GM21381 (cell line): ENCODE results near the gene ZSWIM6.
"Not testable (repeated sequence)": the region's sequence is repeated elsewhere in the genome, so short reads cannot be mapped to it uniquely, and the experiment has no call there.

Source experiments
- ATAC-seq: cut with Tn5 transposase; IDR thresholded peaks from one replicate; pipeline ENCODE4 v1.9.1; 2021; ENCODE audit warnings: mild to moderate bottlenecking, moderate library complexity; ENCODE audit not compliant: unreplicated experiment

Gene ZSWIM6

GRCh38 chr5:61405511-61406295, 73.6 kb downstream of the ZSWIM6 start:
- no peak for ATAC-seq

DNA sequence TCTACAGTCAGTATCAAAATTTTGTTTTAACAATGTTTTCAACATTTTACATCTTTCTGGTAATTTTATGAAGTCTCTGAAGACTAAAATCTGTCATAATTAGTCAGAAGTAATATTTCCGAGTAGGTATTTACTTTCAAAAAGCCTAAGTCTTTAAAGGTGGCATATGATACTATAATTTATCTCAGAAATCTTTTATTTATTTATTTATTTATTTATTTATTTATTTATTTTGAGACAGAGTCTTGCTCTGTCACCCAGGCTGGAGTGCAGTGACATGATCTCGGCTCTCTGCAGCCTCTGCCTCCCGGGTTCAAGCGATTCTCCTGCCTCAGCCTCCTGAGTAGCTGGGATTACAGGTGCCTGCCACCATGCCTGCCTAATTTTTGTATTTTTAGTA, 74.4 kb downstream of the ZSWIM6 start:
- not testable (repeated sequence) for ATAC-seq

DNA sequence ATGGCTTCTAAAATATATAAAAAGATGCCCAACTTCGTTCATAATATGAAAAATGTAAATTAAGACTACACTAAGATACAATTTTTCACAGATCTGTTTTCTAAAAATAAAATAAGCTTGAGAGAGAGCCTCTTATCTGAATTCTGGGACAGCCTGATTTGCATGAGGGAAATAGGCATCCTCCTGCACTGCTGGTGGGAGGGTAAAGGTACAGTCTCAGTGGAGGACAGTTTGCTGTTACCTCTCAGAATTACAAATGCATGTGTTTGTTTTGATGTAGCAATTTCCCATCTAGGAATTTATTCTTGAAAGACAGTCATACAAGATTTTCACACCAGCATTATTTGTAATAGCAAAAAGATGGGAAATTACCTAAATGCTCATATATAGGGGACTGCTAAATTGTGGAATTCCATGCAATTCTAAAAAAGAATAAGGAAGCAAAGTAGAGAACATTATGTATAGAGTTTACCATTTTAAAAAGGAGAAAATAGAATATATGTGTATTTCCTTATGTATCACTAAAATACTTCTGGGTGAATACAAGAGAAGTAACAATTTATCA, 75.7 kb downstream of the ZSWIM6 start:
- no peak for ATAC-seq

- ATAC-seq: peak; percentile 100
Measured at GRCh38 chr5:61408476-61409168, 76.6 kb downstream of the ZSWIM6 start.

- ATAC-seq: no peak
Measured at GRCh38 chr5:61409568-61409967, 77.5 kb downstream of the ZSWIM6 start.

DNA sequence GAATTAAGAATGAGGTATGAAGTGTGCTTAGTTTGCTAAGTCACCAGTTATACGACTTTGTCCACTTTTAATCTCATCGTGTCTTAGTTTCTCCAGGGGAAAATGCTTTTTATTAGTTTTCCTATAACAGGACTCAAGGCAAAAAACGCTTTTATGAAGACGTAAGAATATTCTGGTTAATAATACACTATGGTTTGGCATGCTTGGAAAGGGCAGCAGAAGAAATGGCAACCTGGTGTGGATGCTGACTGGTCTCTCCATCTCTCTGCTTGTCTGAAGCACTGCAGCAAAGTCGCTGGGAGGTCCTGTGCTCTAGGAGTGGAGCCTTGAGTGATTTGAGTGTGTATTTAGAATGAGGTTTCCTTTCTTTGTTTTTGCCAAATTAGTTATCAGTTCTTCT, 78.8 kb downstream of the ZSWIM6 start:
- ATAC-seq: no peak

DNA sequence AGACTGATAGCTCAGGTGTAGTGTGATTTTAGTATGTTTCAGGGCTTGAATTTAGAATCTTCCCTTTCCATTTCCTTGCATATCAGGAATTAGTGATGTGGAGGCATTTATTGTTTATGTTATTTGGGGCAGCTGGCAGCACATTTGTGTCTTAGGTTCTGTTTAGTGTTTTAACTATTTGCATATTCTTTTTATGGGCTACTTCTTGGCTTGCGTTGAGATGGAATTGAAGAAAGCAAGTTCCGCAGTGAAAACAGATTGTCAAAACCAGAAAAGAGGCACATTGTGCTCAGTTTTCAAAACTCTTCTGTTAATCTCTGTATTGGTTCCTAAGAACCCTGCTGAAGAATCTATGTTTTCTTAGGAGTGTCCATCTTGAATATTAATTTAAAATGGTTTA, 80.3 kb downstream of the ZSWIM6 start:
- no peak for ATAC-seq

- ATAC-seq: not testable (repeated sequence)
Measured at GRCh38 chr5:61413205-61413604, 81.1 kb downstream of the ZSWIM6 start.

DNA sequence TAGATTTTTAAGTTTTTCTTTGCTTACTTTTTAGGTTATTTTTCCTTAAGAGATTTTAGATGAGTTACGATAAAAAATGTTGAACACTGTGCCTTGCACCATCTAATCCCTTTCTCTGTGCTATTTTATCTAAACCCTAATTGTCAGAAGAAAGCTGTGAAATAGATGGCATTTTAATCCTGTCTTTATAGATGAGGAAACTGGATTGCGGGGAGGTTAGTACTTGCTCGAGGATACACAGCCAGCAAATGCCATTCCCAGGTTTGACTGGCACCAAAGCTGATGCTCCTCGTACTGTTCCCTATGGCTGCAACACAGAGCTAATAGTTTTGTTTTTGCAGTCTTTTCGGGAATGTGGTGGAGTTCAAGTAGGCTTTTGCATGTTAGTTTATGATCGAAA, 82.7 kb downstream of the ZSWIM6 start:
- ATAC-seq: no peak

DNA sequence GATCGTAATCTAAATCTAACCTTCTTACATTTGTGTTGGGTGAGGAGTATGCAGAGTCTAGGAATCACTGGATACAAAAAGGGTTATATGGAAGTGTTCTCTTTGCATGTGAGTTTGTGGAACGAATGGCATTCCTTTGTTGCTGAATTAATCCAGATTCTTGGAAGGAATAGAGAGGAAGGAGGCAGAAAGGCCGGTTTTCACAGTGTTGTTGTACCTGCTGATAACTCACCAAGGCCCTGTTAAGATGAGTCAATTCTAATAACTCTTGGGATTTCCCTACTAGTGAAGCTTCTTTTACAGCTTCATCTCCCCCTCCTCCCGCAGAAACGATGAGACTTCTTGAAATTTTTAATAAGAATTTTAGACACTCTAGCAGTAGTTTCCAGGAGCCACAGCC, 84.0 kb downstream of the ZSWIM6 start:
- no peak for ATAC-seq

DNA sequence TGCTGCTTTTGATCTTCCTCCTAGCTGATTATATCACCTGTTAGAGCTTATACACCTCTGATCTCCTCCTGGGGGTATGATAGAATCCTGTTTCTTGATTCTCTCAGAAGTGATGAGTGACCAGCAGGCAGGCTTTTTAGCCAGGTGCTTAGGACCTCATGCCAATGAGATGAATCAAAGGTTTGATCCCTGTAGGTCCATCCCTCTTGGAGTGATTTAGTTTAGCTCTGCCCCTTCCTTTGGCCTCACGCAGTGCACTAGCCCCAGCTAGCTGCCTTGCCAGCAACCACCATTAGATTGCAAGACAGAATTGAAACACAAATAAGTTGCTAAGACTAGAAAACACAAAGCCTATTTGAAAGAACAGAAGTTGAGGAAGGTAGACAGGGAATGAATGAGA, 84.4 kb downstream of the ZSWIM6 start:
- no peak for ATAC-seq

DNA sequence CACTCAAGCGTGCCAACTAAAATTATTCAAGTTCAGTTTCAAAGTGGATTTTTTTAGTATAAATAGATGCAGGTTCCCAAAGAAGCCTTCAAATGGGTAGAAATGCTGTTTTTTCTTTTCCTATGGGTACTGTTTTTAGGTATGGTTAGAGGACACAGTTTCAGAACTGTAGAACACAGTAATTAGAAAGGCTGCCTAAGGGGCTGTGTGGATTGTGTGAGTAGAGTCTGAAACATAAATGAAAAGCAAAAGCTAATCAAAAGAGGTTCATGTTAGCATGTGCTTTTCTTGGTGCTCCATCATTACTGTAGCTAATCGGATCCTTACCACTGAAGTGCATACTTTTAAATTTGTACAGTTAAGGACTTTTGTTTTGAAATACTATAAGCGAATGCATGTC, 85.3 kb downstream of the ZSWIM6 start:
- no peak for ATAC-seq

DNA sequence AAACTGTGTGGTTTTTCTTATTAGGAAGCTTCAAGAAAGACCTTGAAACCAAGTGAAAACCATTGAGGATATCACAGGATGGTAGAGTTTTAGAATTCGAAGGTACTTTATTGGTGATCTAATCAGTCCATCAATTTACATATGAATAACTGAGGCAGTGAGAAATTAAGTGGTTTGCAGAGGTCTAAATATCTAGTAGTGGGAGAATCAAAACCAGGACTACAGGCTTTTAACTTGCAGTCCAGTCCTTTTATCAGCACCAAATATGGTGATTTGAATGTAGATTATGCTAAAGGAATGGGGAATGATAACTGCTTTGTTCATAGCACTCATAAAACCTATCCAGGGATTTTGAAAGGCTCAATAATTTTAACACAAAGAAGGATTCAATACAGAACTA, 85.8 kb downstream of the ZSWIM6 start:
- ATAC-seq: no peak

- ATAC-seq: no peak
Measured at GRCh38 chr5:61419106-61419505, 87.0 kb downstream of the ZSWIM6 start.

- no peak for ATAC-seq
Measured at GRCh38 chr5:61420016-61420415, 88.0 kb downstream of the ZSWIM6 start.

- not testable (repeated sequence) for ATAC-seq
Measured at GRCh38 chr5:61421262-61421661, 89.2 kb downstream of the ZSWIM6 start.

GRCh38 chr5:61423487-61424145, 91.6 kb downstream of the ZSWIM6 start:
- ATAC-seq: no peak

- no peak for ATAC-seq
Measured at GRCh38 chr5:61425918-61426317, 93.9 kb downstream of the ZSWIM6 start.

- ATAC-seq: no peak
Measured at GRCh38 chr5:61429906-61430305, 97.8 kb downstream of the ZSWIM6 start.

- ATAC-seq: no peak
Measured at GRCh38 chr5:61431923-61432620, 100.0 kb downstream of the ZSWIM6 start.

DNA sequence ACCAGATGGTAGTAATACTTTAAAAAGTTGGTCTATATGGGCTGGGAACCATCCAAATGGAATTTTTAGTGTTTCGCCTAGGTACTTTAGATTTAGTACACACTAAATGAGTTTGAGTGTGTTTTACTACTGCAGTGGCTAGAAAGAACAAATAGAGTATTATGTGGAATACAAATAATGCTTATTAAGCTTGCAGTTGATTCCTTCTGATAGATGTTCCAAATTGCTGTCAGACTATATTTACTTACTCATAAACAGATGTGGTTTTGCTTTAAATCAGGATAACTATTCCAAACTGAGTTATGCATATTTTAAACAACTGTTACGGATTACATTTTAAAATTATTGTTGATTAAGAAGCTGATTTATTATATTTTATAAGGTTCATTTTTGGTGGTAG, 103.3 kb downstream of the ZSWIM6 start:
- no peak for ATAC-seq
